Measurements from ENCODE around the gene CD83. TPM values are rescaled to one million over a fixed set of nuclear protein-coding genes. Genes with fewer than 3 reads are reported as not detected.
A peak's percentile ranks its signal among the peaks of the same experiment; 100 is the strongest.

Gene CD83
- total and polyA plus RNA-seq, 9 of the 15 experiments (the other 6 are each of a cell fraction or from before 2014, with no cell fraction given) = 2.5 to 4.1 (median 3.4) TPM

GRCh38 chr6:14138701-14139215 is 21.2 kb downstream of the CD83 start:
- FAIRE-seq (no peak), ATAC-seq (no peak; the same call in 2 of the 3 replicates), DNase-seq (ENCODE audit: extremely low read depth in 1 of 4, low spot score in 3 of 4) (no peak)
- H3K9me3 ChIP-seq (replicated peaks; ENCODE audit: control insufficient read depth, insufficient read depth, low read depth, low read length) = 0 out of 2 replicates have a peak, but pooled peaks cover 2% of the 10 kb centered on the region
- H3K27ac ChIP-seq (ENCODE audit: extremely low read depth, low read depth, low read length) = no peak overlapping the region
- no peak overlapping the region for H3K4me2 ChIP-seq (ENCODE audit: insufficient read depth, low read length)
- H3K9ac ChIP-seq (ENCODE audit: insufficient read depth in 1 of 2, low read depth in 2 of 2, low read length in 2 of 2) = no peak overlapping the region
- no peaks in the 10 kb centered on the region for H3K36me3 ChIP-seq (ENCODE audit: control insufficient read depth, insufficient read depth, low read length)
- H3K27me3 ChIP-seq (ENCODE audit: control insufficient read depth in 2 of 2, insufficient read depth in 2 of 2, low read length in 2 of 2) = no peaks in the 10 kb centered on the region
- peaks cover 0 to 13% of the 10 kb centered on the region in 2 experiments; a peak in 4 of 5 replicates for H3K4me1 ChIP-seq (replicated peaks in 1 of 2; ENCODE audit: control insufficient read depth in 2 of 2, insufficient read depth in 2 of 2, low read length in 2 of 2)
- BruUV-seq (replicated peaks) = no TSS peak
- H4K20me1 ChIP-seq (replicated peaks; ENCODE audit: control insufficient read depth, insufficient read depth, low read length) = no peaks in the 10 kb centered on the region
- ChIA-PET POLR2A (interaction anchor here (0.6 to 1.0 kb wide), 4 partner anchors 10 to 438 kb away, joined by 3 to 4 read pairs (median 4); no protein-coding TSS in a partner anchor), CTCF (ENCODE audit: low intra/inter-chr PET ratio) (no interaction called here)
- H3K9me1 ChIP-seq (ENCODE audit: control insufficient read depth, insufficient read depth, low read length) = no peaks in the 10 kb centered on the region
- peak overlapping the region; percentile 39; the same call in 1 of the 2 replicates for H2AFZ ChIP-seq (ENCODE audit: low read depth, low read length)
- intact Hi-C loops (cut with micrococcal nuclease) (no loop called here), in situ Hi-C loops (cut with MboI) (no loop called here)
- H3K79me2 ChIP-seq (ENCODE audit: control insufficient read depth, insufficient read depth, low read length) = no peaks in the 10 kb centered on the region
- 21% methylated on average over 9 of the region's 9 CpGs for WGBS (ENCODE audit: insufficient coverage, low coverage, missing lambda C conversion rate)
- no peak overlapping the region for H3K4me3 ChIP-seq
- TF ChIP-seq XRCC3 (IDR thresholded peaks at IDR 0.05) (no peak), KLF1 (tag; IDR thresholded peaks at IDR 0.05) (no peak), CBFA2T2 (conservative IDR thresholded peaks at IDR 0.05) (no peak), MCM5 (IDR thresholded peaks at IDR 0.05; ENCODE audit: low read depth) (no peak), ASH1L (IDR thresholded peaks at IDR 0.05; ENCODE audit: borderline replicate concordance, low read depth, partially characterized antibody) (no peak), PPARD (CRISPR knock-in tag; IDR thresholded peaks at IDR 0.05) (no peak), FOXP4 (CRISPR knock-in tag; IDR thresholded peaks at IDR 0.05; ENCODE audit: borderline replicate concordance) (no peak), CHD7 (IDR thresholded peaks at IDR 0.05; ENCODE audit: low read depth, low read length) (no peak)

All from K562 (cell line).